HPDE6-E6E7 (cell line): Measurements from ENCODE around the gene SPATA1.
A peak's percentile ranks its signal among the peaks of the same experiment; 100 is the strongest.

Experiments used
- DNase-seq: peaks from one replicate; pipeline ENCODE4 v3.0.0; 2011; ENCODE audit warnings: missing footprints; ENCODE audit errors: extremely low spot score

SPATA1 gene

DNA sequence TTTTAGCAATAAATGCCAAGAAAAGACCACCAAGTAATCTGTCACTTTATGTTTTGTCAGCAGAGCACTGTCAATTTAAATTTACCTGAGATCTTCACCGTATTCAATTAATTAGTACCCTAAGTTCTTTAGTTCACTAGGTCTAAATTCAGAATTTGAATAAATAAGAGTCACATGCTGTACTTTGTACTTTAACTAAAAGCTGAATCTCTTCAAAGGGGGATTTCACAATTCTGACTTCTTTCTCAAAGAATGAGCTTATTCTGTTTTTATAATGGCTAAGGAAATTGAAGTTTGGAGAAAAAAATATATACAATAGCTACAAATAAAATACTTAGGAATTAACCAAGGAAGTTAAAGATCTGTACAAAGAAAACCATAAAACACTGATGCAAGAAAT is 2.3 kb downstream of the SPATA1 start:
- no peak for DNase-seq

DNA sequence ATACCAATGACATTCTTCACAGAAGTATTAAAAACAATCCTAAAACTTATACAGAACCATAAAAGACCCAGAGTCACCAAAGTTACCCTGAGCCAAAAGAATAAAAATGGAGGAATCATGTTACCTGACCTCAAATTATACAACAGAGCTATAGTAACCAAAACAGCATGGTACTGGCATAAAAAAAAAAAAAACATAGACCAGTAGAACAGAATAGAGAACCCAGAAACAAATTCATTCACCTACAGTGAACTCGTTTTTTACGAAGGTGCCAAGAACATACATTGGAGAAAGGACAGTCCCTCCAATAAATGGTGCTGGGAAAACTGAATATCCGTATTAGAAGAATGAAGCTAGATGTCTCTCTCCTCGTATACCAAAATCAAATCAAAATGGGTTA is 2.8 kb downstream of the SPATA1 start:
- DNase-seq: no peak

DNA sequence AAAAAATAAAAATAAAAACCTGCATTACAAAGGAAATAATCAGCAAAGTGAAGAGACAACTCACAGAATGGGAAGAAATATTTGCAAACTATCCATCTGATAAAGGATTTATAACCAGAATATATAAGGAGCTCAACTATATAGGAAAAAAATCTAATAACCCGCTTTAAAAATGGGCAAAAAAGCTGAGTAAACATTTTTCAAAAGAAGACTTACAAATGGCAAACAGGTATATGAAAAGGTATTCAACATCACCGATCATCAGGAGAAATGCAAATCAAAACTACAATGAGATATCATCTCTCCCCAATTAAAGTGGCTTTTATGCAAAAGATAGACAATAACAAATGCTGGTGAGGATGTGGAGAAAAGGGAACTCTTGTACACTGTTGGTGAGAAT is 4.0 kb downstream of the SPATA1 start:
- DNase-seq: no peak

DNA sequence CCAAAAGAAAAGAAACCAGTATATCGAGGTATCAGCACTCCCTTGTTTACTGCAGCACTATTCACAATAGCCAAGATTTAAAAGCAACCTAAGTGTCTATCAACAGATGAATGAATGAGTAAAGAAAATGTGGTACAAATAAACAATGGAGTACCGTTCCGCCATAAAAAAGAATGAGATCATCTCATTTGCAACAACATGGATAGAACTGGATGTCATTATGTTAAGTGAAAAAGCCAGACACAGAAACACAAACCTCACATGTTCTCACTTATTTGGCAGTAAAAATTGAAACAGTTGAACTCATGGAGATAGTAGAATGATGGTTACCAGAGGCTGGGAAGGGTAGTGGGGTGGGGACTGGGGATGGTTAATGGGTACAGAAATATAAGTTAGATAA is 4.5 kb downstream of the SPATA1 start:
- DNase-seq: no peak

DNA sequence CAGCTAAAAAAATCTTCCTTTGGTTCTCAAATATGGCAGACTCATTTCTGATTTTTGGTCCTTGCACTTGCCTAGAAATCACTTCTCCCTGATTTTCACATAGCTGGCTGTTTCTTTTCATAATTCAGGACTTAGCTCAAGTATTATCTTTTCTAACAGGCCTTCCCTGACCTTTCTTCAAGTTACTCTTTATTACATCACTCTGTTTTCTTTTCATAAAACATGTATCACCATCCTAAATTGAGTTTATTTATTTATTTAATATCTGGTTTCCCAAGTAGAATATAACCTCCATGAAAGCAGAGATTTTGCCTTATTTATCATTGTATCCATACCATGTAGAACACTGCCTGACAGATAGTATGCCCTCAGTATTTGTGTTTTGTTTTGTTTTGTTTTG is 18.4 kb downstream of the SPATA1 start:
- no peak for DNase-seq

DNA sequence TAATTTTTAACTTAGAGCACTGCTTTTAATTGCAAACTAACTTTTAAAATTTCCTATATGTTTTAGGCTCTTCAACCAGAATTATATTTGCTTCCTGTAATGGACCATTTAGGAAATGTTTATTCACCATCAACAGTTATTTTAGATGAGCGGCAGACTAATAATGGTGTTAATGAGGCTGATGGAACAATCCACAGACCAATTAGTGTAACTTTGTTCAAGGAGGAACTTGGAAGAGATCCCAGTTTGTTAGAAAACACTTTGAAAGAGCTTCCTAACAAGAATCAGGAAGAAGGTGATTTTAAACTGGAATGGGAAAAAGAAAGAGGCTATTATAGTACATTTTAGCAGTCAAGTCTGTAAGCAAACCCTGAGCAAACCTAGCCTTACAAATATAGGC is 19.6 kb downstream of the SPATA1 start:
- DNase-seq: no peak

DNA sequence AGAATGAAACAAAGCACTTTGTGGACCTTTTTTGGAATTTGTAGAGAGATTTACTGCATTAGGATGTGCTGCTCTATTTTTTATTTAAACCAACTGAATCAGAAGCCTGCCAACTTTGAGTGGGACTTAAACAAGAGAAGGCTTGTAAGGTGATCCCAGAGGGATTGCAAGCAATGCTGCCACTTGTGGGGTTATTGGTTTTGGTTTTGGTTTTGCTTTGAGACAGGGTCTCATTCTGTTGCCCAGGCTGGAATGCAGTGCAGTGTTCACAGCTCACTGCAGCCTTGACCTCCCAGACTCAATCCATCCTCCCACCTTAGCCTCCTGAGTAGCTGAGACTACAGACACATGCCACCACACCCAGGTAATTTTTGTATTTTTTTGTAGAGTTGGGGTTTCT is 32.4 kb downstream of the SPATA1 start:
- DNase-seq: no peak

DNA sequence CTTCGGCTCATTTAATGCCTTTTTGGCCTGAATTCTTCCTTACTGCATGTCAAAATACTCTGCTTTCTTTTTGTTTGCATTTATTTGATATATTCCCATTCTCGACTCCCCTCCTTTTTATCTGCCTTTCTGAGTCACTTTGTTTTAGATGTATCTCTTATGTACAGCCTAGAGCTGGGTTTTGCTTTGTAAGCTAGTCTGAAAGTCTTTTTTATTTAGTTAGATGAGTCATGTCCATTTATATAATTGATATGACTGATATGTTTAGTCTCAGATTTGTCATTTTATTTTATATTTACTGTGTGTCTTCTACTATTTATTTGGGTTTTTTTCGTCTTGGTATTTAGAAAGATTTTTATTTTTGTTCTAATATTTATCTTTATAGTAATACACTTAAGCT is 33.8 kb downstream of the SPATA1 start:
- no peak for DNase-seq

DNA sequence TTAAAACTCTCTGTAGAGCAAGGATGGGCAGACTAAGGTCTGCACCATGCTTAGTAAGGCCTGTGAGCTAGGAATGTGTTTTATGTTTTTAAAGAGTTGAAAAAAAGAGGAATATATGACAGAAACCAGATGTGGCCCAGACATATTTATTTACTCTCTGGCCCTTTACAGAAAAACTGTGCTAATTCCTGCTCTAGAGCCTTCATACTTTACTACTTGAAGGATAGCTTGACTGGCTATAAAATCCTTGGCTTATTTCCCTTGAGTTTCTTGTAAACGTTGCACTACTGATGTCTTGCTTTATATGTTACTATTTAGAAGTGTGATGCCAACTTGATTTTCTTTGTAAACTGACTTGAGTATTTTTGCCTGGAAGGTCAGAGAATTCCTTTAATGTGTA is 34.6 kb downstream of the SPATA1 start:
- no peak for DNase-seq

DNA sequence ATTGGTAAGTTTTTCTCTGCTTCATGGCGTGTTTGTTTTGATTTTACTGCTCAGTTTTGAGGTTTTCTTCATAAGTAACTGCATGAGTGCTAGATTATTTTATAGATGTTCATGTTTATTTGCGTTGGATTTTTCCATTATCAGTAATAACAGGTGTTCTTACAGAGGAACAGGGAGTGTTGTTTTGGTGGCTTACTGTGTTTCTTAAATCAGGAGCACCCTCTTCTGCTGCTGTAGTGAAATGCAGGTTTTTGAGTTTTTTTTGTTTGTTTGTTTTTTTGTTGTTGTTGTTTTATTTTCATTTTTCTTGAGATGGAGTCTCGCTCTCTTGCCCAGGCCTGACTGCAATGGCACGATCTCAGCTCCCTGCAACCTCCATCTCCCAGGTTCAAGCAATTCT is 35.5 kb downstream of the SPATA1 start:
- DNase-seq: no peak

DNA sequence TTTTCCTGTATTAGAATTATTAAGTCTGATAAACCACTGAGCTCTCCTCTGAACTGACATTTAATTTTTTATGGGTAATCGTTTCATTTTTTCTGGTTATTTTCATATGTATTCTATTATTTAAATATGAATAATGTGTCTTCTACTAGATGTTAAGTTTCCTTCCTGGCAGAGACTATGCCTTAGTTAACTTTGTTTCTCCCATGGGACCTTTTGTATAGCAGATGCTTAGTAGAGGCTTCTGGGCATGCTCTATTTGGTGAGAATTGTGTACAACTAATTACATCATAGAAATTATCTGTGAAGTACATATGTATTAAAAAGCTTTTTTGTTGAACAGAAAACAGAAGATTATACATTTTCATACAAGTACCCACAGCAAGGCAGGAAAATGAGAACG is 44.6 kb downstream of the SPATA1 start:
- DNase-seq: no peak

DNA sequence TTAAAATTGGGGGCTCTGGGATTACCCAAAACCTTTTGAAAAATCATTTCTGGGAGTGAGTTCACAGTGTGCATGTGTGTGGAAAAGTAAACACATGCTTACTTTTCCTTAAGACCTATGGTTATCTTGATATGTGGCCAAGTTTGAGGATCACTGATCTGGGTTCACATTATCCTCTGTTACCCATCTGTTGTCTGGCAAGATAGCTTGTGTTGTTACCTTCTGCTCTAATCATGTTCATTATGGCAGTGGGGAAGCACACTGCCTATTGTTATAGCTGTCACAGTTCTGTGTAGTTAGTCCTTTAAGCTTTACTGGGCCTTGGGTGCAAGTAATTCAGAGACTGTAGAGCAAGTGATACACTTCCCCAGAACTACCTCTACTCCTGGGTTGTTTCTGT is 63.0 kb downstream of the SPATA1 start:
- DNase-seq: no peak

DNA sequence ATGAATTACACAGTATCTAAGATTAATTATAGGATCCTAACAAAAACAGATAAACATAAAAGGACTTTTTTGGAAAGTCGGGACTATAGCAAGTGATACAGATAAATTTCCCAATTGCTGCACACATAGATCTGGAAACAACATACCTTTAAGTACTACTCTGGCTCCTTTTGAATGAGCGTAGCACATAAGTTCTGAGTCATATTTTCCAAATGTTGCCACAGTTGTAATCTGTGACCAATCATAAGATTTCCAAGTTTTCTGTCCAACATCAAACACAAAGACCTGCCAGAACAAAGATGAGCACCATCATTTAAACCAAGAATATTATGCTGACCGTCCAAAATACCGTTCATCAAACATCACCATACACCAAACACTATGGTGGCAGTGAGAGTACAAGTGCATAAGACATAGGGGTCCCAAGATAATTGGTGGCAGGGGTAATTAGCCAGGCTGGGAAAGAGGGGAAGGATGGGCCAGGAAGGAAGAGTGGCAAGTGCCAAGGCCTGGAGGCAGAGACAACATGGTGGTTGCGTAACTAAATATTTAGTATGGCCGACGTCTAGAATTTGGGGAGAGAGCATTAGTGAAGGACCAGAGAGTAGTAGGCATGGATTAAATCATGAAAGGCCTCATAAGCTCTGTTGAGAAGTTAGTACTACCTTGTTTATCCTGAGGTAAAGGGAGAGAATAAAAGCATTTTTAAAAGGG is 64.4 kb downstream of the SPATA1 start:
- no peak for DNase-seq

DNA sequence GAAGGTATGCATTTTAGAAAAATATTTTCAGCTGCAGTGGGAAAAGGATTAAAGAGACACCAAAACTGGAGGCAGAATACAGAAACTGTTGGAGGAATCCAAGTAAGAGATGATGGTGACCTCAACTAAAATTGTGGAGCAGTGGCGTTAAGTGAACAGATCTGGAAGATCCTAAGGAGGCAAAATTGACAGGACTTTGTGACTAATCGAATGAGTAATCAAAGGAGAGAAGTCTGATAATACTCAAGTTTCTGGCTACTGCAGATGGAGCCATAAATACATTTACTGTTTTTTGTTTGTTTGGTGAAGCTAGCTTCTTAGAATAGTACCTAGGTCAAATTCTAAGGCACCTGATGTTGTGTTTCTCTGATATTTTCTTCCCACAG is 65.0 kb downstream of the SPATA1 start:
- DNase-seq: peak; percentile 45

DNA sequence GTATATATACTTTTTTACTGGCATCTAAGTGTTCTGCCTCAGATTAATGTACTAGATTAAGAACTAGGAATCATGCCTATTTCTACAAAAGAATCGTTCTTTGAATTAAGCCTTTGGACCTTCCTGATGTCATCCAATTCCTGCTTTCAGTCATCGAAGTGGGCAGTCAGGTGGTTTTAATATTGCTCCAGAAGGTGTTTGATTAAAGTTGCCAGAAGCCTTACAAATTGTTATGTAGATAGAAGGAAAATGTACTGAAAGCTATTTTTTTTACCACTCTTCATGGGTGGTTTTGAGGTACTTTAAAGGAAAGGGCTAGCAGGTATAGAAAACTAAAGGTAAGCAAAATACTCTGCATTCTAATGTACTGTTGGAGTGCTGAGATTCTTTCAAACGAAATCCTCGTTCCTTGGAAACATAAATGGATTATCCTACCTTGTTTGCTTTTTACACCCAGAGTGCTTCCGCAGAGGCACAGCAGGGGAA is 67.3 kb downstream of the SPATA1 start:
- DNase-seq: no peak

DNA sequence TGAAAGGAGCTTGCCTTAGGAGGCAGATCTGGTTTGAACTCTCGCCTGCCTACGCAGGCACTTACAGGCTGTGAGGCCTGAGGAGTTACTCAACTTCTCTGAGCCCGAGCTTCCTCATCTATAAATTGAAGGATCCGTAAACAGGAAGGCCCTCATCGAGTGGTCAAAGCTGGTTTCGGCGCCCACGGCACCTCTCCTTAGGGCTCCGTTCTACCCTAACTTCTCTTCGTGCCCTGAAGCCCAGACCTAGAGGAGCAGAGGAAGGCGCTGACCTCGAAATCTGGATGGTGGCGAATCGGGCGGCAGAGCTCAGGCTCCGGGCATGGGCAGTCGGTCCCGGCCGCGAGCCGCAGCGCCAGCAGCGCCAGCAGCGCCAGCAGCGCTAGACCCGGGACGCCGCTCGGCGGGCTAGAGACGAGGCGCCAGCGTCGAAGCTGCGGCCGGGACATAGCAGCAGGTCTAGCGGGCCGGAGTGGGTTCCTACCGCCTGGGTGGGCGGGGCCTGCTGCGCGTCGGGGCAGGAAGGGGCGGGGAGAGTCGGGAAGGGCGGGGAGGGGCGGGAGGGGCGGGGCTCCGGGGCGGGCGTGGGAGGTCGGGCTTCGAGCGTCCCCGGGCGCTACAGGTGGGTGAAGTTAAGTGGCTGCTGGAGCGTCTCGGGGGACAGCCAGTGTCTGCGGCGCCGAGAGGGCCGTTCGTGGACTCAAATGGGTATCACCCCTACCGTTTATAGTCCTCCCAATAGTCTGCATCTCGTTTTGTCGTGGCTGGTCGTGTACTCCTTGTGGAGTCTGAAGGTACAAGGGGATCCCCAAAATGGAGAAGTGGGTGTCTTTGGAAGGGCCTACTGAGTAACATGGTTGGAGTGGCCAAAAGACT is 68.0 kb downstream of the SPATA1 start, which contains the start of gene CTBS:
TSS of gene CTBS (minus strand) at position 474 of the 876 bp plus-strand sequence. CDS start at position 449, 25 bp downstream.
- DNase-seq: peak; percentile 87

DNA sequence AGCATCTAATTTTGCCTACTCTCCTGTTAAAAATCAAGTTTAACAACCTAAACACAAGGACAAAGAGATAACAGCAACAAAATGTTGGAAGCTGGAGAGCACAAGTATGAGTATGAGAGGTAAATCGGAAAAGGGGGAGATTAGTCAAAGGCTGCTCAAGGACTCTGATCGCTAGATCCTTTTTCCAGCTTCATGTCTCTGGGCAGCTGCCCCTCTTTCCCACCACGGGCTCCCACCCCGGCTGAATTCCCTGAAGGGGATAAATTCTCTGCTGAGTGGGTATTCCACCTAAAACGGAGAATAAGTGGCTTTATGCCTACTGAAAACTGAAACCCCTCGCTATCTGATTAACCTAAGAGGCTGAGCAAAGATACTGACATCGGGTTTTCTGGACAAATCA is 68.8 kb downstream of the SPATA1 start:
- DNase-seq: no peak

DNA sequence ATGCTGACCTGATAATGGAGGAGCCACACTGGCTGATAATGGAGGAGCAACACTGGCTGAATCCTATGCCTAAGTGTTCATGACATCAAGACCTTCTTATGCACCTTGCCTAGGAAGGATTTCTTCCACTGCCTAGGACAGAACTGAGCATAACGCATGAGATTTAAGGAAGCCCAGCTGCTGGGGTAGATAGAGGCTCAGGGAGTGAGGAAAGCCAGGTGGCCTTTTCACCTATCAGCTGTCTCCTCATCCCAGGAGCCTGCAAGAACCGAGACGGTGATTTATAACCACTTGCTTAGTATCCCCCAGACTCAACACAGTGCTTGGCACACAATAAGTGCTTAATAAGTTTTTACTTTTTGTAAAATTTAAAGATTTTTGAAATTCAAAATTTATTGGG is 75.5 kb downstream of the SPATA1 start:
- no peak for DNase-seq

DNA sequence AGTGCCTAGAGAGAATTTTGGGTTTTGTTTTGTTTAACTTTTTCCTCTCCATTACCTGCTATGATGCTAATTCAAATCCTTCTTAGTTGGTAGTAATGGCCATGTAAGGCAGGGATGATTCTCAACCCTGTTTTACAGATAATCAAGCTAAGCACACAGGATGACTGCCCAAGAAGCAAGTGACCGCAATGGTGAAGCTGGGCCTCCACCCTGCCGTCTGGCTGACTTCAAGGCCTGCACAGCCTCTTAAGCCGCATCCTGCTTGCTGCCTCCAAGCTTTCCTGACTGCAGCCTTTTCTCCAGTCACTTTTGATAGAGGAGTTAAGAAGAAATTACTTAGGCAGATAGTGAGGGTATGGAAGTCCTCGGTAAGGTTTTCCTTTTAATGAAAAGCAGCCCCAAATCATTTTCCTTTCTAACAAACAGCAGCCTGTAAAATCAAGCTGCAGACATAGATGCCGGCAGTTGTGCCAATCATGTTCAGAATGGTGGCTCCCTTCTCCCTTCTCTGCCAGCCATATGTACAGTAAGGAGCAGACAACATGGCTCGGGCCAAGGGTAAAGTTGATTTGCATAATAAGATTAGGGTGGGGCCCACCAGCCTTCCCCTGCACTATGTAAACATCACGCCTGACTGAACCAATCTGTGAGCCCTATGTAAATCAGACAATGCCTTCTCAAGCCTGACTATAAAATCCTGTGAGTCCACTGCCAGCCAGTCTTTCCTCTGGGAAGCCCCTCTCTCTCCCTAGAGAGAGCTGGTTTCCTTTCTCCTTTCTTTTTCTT is 76.8 kb downstream of the SPATA1 start:
- DNase-seq: no peak

DNA sequence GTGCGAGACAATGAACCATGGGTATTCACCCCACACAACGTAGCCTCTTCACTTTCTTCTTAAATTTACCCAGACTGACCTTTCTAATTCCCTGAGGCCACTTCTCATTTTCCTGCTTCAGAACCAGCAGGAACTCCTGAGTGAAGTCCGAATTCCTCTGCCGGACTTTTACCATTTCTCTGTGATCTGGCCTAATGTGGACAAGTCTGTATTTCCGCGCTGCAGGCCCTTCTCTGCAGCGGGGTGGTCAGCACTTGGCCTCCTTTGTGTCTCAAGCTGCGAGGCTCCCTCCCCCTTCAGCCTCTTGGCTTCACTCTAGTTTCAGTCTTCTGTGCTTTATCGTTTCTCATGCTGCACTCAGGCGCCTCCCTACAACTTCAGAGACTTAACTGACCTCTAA is 77.5 kb downstream of the SPATA1 start:
- DNase-seq: no peak

DNA sequence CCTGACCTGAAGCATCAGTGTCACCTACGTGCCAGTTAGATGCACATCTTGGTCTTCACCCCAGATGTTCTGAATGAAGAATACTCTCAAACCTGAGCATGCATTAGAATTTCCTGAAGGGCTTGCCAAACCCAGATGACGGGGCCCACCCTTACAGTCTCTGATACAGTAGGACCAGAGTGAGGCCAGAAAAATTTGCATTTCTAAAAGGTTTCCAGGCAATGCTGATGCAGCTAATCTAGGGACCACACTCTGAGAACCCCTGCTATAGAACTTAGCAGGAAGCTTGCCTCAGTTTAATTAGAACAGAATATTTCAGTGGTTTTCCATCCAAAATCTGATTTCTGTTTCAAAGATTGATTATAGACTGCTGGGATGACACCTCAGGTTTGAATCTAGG is 77.9 kb downstream of the SPATA1 start:
- DNase-seq: no peak

DNA sequence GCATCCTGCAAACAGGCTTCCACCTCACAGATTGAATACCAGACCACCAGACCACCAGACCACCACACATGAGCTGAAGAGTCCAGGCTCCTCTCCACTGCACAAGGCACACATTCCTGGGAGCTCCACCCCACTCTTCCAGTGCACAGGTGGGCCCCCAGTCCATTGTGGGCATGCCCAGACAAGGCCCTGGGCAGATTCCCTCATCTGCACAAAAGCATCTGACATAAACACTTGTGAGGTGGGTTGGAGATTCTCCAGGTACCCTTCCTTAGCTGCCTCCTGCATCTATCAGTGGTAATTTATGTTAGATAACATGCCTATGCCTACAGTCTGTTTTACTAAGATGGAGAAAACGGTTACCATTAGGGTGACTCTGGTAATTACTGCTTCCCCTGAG is 79.6 kb downstream of the SPATA1 start:
- DNase-seq: no peak
